Suprapubic skin (tissue), 4 donors: ENCODE results near the gene ALPL.
"Not testable (repeated sequence)": the region's sequence is repeated elsewhere in the genome, so short reads cannot be mapped to it uniquely, and the experiment has no call there.

ENCODE experiments used
- CTCF ChIP-seq, 2 donors: fragments of 200-600 bp in 1 of 2; fragments of 450-650 bp in 1 of 2; sonication (generic) in 1 of 2; IDR thresholded peaks; one replicate each; pipeline ENCODE4 v1.5.1; 2016 to 2019; ENCODE audit warnings: antibody characterized with exemption in 2 of 2, mild to moderate bottlenecking in 1 of 2, moderate library complexity in 1 of 2
- POLR2A ChIP-seq, 2 donors: fragments of 450-650 bp; IDR thresholded peaks; one replicate each; pipeline ENCODE4 v1.6.1; 2017; ENCODE audit warnings: antibody characterized with exemption in 2 of 2, mild to moderate bottlenecking in 2 of 2, moderate library complexity in 2 of 2
- POLR2AphosphoS5 ChIP-seq, 3 donors: sonication (generic); formaldehyde crosslinking; IDR thresholded peaks; one replicate each; pipeline ENCODE4 v1.6.1; 2017; ENCODE audit warnings: antibody characterized with exemption in 3 of 3

GRCh38 chr1:21566361-21566760, 57.1 kb downstream of the ALPL start:
- not testable (repeated sequence) for TF ChIP-seq CTCF, POLR2A, POLR2AphosphoS5 (IDR thresholded peaks at IDR 0.05)
